Breast epithelium (tissue), 4 donors: Measurements from ENCODE around the gene HYOU1. TPM values are rescaled to one million over a fixed set of nuclear protein-coding genes. Genes with fewer than 3 reads are reported as not detected.
"Not testable (repeated sequence)": the region's sequence is repeated elsewhere in the genome, so short reads cannot be mapped to it uniquely, and the experiment has no call there.

Experiments
- DNase-seq, 2 donors: peaks; one replicate each; pipeline ENCODE4 v3.0.0-alpha.2; 2019; ENCODE audit warnings: low spot score in 2 of 2
- H3K27ac ChIP-seq, 2 donors: fragments of 200-600 bp; sonication (generic) in 1 of 2; one replicate each; pipeline ENCODE4 v1.5.1; 2016 to 2019; ENCODE audit warnings: mild to moderate bottlenecking in 1 of 2
- H3K27me3 ChIP-seq, 2 donors: fragments of 200-600 bp; sonication (generic) in 1 of 2; one replicate each; pipeline versions ENCODE4 v1.5.1 to v1.6.0; 2017 to 2019; ENCODE audit warnings: control low read depth in 1 of 2, mild to moderate bottlenecking in 1 of 2
- H3K36me3 ChIP-seq: fragments of 200-600 bp; one replicate; pipeline ENCODE4 v1.5.1; 2019
- H3K4me1 ChIP-seq, 2 donors: fragments of 200-600 bp; sonication (generic); one replicate each; pipeline ENCODE4 v1.5.1; 2016 to 2019; ENCODE audit warnings: control low read depth in 1 of 2
- H3K4me3 ChIP-seq, 3 donors: fragments of 200-600 bp; sonication (generic); 1 replicate in 2 of 3; 2 replicates in 1 of 3; pipeline ENCODE4 v1.5.1; 2016 to 2019; ENCODE audit warnings: mild to moderate bottlenecking in 3 of 3, moderate library complexity in 2 of 3
- H3K9me3 ChIP-seq, 2 donors: fragments of 200-600 bp; sonication (generic) in 1 of 2; one replicate each; pipeline ENCODE4 v1.5.1; 2016 to 2019; ENCODE audit warnings: control low read depth in 1 of 2
- POLR2A ChIP-seq: fragments of 450-650 bp; IDR thresholded peaks from one replicate; pipeline ENCODE4 v1.6.1; 2016; ENCODE audit warnings: antibody characterized with exemption, mild to moderate bottlenecking, moderate library complexity
- POLR2AphosphoS5 ChIP-seq, 3 donors: sonication (generic); formaldehyde crosslinking; IDR thresholded peaks; one replicate each; pipeline ENCODE4 v1.6.1; 2017; ENCODE audit warnings: antibody characterized with exemption in 3 of 3
- intact Hi-C: fragments of 100-400 bp; cut with DNase I; formaldehyde crosslinking; loops from one replicate; pipeline ENCODE4 v1.15.1; 2023; ENCODE audit warnings: low total_unique reads
- total RNA-seq, 3 donors: library from RNA; depleted of rRNA; stranded (reverse); fragments of >200 nt; gene quantifications; one replicate each; pipeline ENCODE4 v1.1.0, GENCODE V29; 2016
- TF ChIP-seq, protein P1 (sequence below), 3 donors: fragments of 450-650 bp; IDR thresholded peaks; one replicate each; pipeline ENCODE4 v1.5.1; 2016 to 2017; ENCODE audit warnings: antibody characterized with exemption in 3 of 3, mild to moderate bottlenecking in 3 of 3, moderate library complexity in 3 of 3

HYOU1 gene
- total RNA-seq, 3 donors from 2014 or later, result 37.0 to 73.7 (median 57.5) TPM

DNA sequence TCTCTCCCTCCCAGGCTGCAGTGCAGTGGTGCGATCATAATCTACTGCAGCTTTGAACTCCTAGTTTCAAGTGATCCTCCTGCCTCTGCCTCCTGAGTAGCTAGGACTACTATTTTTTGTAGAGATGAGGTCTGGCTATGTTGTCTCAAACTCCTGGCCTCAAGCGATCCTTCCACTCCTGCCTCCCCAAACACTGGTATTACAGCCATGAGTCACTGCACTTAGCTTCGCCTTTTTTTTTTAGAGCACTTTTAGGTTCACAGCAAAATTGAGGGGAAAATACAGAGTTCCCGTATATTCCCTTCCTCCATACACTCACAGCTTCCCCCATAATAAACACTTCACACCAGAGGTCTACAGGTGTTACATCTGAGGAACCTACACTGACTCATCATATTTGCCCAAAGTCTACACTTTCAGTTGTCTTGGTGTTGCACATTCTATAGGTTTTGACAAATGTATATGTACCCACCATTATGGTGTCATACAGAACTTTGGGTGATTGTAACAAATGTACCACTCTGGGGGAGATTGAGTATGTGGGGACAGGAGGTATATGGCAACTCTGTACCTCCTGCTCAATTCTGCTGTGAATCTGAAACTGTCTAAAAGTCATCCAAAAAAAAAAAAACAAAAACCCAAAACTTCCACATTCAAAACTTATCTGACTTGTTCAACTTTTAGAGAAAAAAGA is 15.0 kb downstream of the HYOU1 start:
- intact Hi-C loops, result no loop called here
- Histone ChIP-seq H3K4me3 (no peak overlapping the region), H3K27me3 (no peaks in the 10 kb centered on the region), H3K4me1 (no peaks in the 10 kb centered on the region), H3K36me3 (no peaks in the 10 kb centered on the region), H3K9me3 (no peaks in the 10 kb centered on the region), H3K27ac (no peak overlapping the region)
- no peak for DNase-seq
- TF ChIP-seq, protein P1, sequence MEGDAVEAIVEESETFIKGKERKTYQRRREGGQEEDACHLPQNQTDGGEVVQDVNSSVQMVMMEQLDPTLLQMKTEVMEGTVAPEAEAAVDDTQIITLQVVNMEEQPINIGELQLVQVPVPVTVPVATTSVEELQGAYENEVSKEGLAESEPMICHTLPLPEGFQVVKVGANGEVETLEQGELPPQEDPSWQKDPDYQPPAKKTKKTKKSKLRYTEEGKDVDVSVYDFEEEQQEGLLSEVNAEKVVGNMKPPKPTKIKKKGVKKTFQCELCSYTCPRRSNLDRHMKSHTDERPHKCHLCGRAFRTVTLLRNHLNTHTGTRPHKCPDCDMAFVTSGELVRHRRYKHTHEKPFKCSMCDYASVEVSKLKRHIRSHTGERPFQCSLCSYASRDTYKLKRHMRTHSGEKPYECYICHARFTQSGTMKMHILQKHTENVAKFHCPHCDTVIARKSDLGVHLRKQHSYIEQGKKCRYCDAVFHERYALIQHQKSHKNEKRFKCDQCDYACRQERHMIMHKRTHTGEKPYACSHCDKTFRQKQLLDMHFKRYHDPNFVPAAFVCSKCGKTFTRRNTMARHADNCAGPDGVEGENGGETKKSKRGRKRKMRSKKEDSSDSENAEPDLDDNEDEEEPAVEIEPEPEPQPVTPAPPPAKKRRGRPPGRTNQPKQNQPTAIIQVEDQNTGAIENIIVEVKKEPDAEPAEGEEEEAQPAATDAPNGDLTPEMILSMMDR (IDR thresholded peaks at IDR 0.05), result no peak
- TF ChIP-seq POLR2AphosphoS5 (IDR thresholded peaks at IDR 0.05) (no peak), POLR2A (no peak)

DNA sequence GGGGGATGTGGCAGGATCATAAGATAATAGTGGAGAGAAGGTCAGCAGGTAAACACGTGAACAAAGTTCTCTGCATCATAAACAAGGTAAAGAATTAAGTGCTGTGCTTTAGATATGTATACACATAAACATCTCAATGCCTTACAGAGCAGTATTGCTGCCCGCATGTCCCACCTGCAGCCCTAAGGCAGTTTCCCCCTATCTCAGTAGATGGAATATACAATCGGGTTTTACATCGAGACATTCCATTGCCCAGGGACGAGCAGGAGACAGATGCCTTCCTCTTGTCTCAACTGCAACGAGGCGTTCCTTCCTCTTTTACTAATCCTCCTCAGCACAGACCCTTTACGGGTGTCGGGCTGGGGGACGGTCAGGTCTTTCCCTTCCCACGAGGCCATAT is 17.5 kb downstream of the HYOU1 start:
- H3K27me3 ChIP-seq, H3K36me3 ChIP-seq, H3K27ac ChIP-seq, H3K4me3 ChIP-seq, intact Hi-C loops, DNase-seq, H3K9me3 ChIP-seq, H3K4me1 ChIP-seq: not testable (repeated sequence)

DNA sequence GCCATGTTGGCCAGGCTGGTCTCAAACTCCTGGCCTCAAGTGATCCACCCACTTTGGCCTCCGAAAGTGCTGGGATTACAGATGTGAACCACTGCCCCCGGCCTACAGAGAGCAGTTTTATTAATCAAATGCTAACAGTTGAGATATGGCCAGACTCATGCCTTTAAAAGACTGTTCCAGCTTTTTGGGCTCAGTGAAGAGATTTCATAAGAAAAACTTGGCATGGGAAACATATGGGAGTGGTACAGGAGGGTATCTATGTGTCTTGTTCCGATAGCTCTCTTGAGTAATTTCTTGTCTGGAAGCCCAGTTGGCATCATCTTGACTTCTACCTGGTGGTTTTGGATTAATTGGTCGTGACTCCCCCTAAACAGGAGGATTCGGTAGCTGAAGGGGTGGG is 18.1 kb downstream of the HYOU1 start:
- H3K27ac ChIP-seq, result no peak overlapping the region
- H3K4me3 ChIP-seq, result no peak overlapping the region
- no peaks in the 10 kb centered on the region for H3K4me1 ChIP-seq
- no peaks in the 10 kb centered on the region for H3K9me3 ChIP-seq
- H3K36me3 ChIP-seq, result no peaks in the 10 kb centered on the region
- TF ChIP-seq POLR2A (no peak), POLR2AphosphoS5 (IDR thresholded peaks at IDR 0.05) (no peak)
- TF ChIP-seq, protein P1 (IDR thresholded peaks at IDR 0.05), result no peak
- no peak for DNase-seq
- intact Hi-C loops, result no loop called here
- H3K27me3 ChIP-seq, result no peaks in the 10 kb centered on the region

DNA sequence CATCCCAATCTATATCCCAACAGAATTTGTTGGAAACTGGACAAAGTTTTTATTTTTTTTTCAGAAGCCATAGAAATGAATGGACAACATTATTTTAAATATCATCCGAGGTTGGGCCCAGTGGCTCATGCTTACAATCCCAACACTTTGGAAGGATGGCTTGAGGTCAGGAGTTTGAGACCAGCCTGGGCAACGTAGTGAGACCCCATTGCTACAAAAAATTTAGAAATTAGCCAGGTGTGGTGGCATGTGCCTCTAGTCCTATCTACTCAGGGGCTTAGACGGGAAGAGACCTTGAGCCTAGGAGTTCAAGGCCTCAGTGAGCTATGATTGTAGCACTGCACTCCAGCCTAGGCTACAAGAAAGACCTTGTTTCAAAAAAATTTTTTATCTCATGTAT is 22.2 kb downstream of the HYOU1 start:
- intact Hi-C loops, result no loop called here
- Histone ChIP-seq H3K4me1 (peaks cover 0 to 2% of the 10 kb centered on the region in 2 donors), H3K4me3 (no peak overlapping the region), H3K27me3 (no peaks in the 10 kb centered on the region), H3K9me3 (no peaks in the 10 kb centered on the region), H3K27ac (no peak overlapping the region), H3K36me3 (no peaks in the 10 kb centered on the region)
- no peak for TF ChIP-seq POLR2A
- TF ChIP-seq, protein P1 (IDR thresholded peaks at IDR 0.05), result no peak
- no peak for TF ChIP-seq POLR2AphosphoS5 (IDR thresholded peaks at IDR 0.05)
- no peak for DNase-seq

DNA sequence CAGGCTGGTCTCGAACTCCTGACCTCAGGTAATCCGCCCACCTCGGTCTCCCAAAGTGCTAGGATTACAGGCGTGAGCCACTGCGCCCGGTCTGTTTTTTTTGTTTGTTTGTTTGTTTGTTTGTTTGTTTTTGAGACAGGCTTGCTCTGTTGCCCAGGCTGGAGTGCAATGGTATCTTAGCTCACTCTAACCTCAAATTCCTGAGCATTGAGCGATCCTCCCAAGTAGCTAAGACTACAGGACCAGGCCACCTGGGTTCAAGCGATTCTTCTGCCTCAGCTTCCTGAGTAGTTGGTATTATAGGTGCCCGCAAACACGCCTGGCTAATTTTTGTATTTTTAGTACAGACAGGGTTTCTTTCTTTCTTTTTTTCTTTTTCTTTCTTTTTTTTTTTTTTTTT is 23.6 kb downstream of the HYOU1 start:
- H3K36me3 ChIP-seq, H3K27ac ChIP-seq, H3K27me3 ChIP-seq, DNase-seq, H3K9me3 ChIP-seq, H3K4me3 ChIP-seq, intact Hi-C loops: not testable (repeated sequence)
- H3K4me1 ChIP-seq, result peaks cover 0 to 16% of the 10 kb centered on the region in 2 donors

DNA sequence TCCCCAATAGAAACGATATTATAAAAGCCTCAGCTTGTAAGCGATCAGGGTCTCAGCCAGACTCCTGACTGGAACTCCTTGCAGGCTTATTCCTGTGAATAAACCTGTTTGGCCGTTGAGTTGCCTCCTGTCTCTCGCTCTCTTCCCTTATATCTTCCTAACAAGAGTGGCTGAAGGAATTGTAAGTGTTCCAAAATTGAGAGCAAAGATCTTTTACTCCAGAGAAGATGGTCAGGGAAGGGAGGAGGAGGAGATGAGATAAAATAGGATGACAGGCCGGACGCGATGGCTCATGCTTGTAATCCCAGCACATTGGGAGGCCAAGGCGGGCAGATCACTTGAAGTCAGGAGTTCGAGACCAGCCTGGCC is 25.1 kb downstream of the HYOU1 start:
- no peak for TF ChIP-seq POLR2A
- TF ChIP-seq, protein P1 (IDR thresholded peaks at IDR 0.05), result no peak
- no peak for TF ChIP-seq POLR2AphosphoS5 (IDR thresholded peaks at IDR 0.05)
- peaks cover 0 to 19% of the 10 kb centered on the region in 2 donors for H3K4me1 ChIP-seq
- no peak for DNase-seq
- no peak overlapping the region for H3K27ac ChIP-seq
- no peaks in the 10 kb centered on the region for H3K9me3 ChIP-seq
- no peaks in the 10 kb centered on the region for H3K27me3 ChIP-seq
- intact Hi-C loops, result no loop called here
- no peak overlapping the region for H3K4me3 ChIP-seq
- no peaks in the 10 kb centered on the region for H3K36me3 ChIP-seq
